Smooth muscle cell (in vitro differentiated cells): ENCODE results near the gene TOP2A. TPM values are rescaled to one million over a fixed set of nuclear protein-coding genes. Genes with fewer than 3 reads are reported as not detected.

ENCODE experiments used
- DNase-seq: peaks from one replicate; lab custom pipeline; 2025; ENCODE audit not compliant: unreplicated experiment; lab: John Stamatoyannopoulos, UW
- H2AFZ ChIP-seq: fragments of 200-600 bp; sonication (generic); 2 replicates; pipeline ENCODE4 v1.6.0; 2016; ENCODE audit warnings: antibody characterized with exemption, low read depth, mild to moderate bottlenecking
- H3F3A ChIP-seq: fragments of 200-600 bp; sonication (generic); 2 replicates; pipeline ENCODE4 v1.6.0; 2017; ENCODE audit warnings: antibody characterized with exemption, low read depth
- H3K27ac ChIP-seq: fragments of 200-600 bp; sonication (generic); 2 replicates; pipeline ENCODE4 v1.5.1; 2016; ENCODE audit warnings: low read depth, mild to moderate bottlenecking
- H3K27me3 ChIP-seq: fragments of 200-600 bp; sonication (generic); 2 replicates; pipeline ENCODE4 v1.6.1; 2016; ENCODE audit warnings: low read depth, mild to moderate bottlenecking
- H3K36me3 ChIP-seq: fragments of 200-600 bp; sonication (generic); 2 replicates; pipeline ENCODE4 v1.5.1; 2016; ENCODE audit warnings: low read depth
- H3K4me1 ChIP-seq: fragments of 200-600 bp; sonication (generic); 2 replicates; pipeline ENCODE4 v1.5.1; 2016; ENCODE audit warnings: low read depth
- H3K4me2 ChIP-seq: fragments of 200-600 bp; sonication (generic); 2 replicates; pipeline ENCODE4 v1.6.0; 2016; ENCODE audit warnings: mild to moderate bottlenecking
- H3K4me3 ChIP-seq: fragments of 200-600 bp; sonication (generic); 2 replicates; pipeline ENCODE4 v1.5.1; 2016; ENCODE audit warnings: mild to moderate bottlenecking
- H3K79me2 ChIP-seq: fragments of 200-600 bp; sonication (generic); 2 replicates; pipeline ENCODE4 v1.6.0; 2016; ENCODE audit warnings: low read depth, mild to moderate bottlenecking
- H3K9ac ChIP-seq: fragments of 200-600 bp; sonication (generic); 2 replicates; pipeline ENCODE4 v1.6.0; 2016; ENCODE audit warnings: low read depth
- H3K9me3 ChIP-seq: fragments of 200-600 bp; sonication (generic); replicated peaks from 2 replicates; pipeline ENCODE4 v1.5.1; 2016; ENCODE audit warnings: low read depth
- H4K20me1 ChIP-seq: fragments of 200-600 bp; sonication (generic); 2 replicates; pipeline ENCODE4 v1.6.0; 2016; ENCODE audit warnings: low read depth
- CTCF ChIP-seq: fragments of 200-600 bp; sonication (generic); IDR thresholded peaks from 2 replicates; pipeline ENCODE4 v1.5.1; 2017; ENCODE audit warnings: borderline replicate concordance, mild to moderate bottlenecking, antibody characterized with exemption; ENCODE audit not compliant: insufficient read depth, poor library complexity, severe bottlenecking
- WGBS: methylation state at CpG from one replicate; pipeline ENCODE4 v1.1.7; 2016; ENCODE audit warnings: low lambda C conversion rate; 5-methylcytosine and 5-hydroxymethylcytosine counted together
- polyA plus RNA-seq: library from polyadenylated mRNA; unstranded; fragments of >200 nt; fragmentation: Nextera tagmentation; extraction: Ambion mirVana; gene quantifications from 2 replicates; pipeline ENCODE4 v1.2.1, GENCODE V29; 2016
- total RNA-seq: library from RNA; depleted of rRNA; stranded (reverse); fragments of >200 nt; gene quantifications from 2 replicates; pipeline ENCODE4 v1.2.3, GENCODE V29; 2014

The TOP2A gene
- total and polyA plus RNA-seq, 2 experiments from 2014 or later, result 26.2 to 45.5 TPM

- no peak overlapping the region for H3K9ac ChIP-seq
- 91% methylated on average over 5 of the region's 5 CpGs for WGBS
- no peak overlapping the region for H2AFZ ChIP-seq
- H3K4me1 ChIP-seq, result no peaks in the 10 kb centered on the region
- H3K36me3 ChIP-seq, result no peaks in the 10 kb centered on the region
- no peaks in the 10 kb centered on the region for H3F3A ChIP-seq
- no peak for DNase-seq
- H3K27ac ChIP-seq, result no peak overlapping the region
- H3K79me2 ChIP-seq, result no peaks in the 10 kb centered on the region
- H3K9me3 ChIP-seq, result no peaks in the 10 kb centered on the region
- no peaks in the 10 kb centered on the region for H4K20me1 ChIP-seq
- H3K4me3 ChIP-seq, result no peak overlapping the region
- H3K27me3 ChIP-seq, result no peaks in the 10 kb centered on the region
- no peak overlapping the region for H3K4me2 ChIP-seq
- TF ChIP-seq CTCF, result no peak
These were observed 46.7 kb upstream of the TOP2A start for GRCh38 chr17:40464392-40464855.

- no peak for DNase-seq
- no peak overlapping the region for H3K27ac ChIP-seq
These were observed 45.4 kb upstream of the TOP2A start for GRCh38 chr17:40463122-40463550.

GRCh38 chr17:40462343-40463121, 44.8 kb upstream of the TOP2A start:
- Histone ChIP-seq H3K9me3 (no peaks in the 10 kb centered on the region), H3K4me3 (no peak overlapping the region), H4K20me1 (no peaks in the 10 kb centered on the region), H3K9ac (no peak overlapping the region), H3F3A (no peaks in the 10 kb centered on the region), H3K79me2 (no peaks in the 10 kb centered on the region), H3K36me3 (no peaks in the 10 kb centered on the region), H2AFZ (no peak overlapping the region), H3K27ac (no peak overlapping the region), H3K27me3 (no peaks in the 10 kb centered on the region), H3K4me1 (peaks cover 9% of the 10 kb centered on the region), H3K4me2 (no peak overlapping the region)
- no peak for DNase-seq
- WGBS, result 88% methylated on average over 9 of the region's 9 CpGs
- no peak for TF ChIP-seq CTCF

More at GRCh38 chr17:40463122-40463550, 45.4 kb upstream of the TOP2A start:
- Histone ChIP-seq H3K79me2 (no peaks in the 10 kb centered on the region), H4K20me1 (no peaks in the 10 kb centered on the region), H3K9me3 (no peaks in the 10 kb centered on the region), H3K9ac (no peak overlapping the region), H3K4me1 (peaks cover 3% of the 10 kb centered on the region), H2AFZ (no peak overlapping the region), H3K36me3 (no peaks in the 10 kb centered on the region), H3K4me3 (no peak overlapping the region), H3F3A (no peaks in the 10 kb centered on the region), H3K27me3 (no peaks in the 10 kb centered on the region), H3K4me2 (no peak overlapping the region)
- WGBS, result 60% methylated on average over 11 of the region's 11 CpGs
- TF ChIP-seq CTCF, result no peak
